Nucleus accumbens (tissue), 56 donors: ENCODE measurements around the gene ZDHHC9.

Source experiments
- DNase-seq, 56 donors: peaks; one replicate each; lab custom pipeline; 2025; lab: John Stamatoyannopoulos, UW

The ZDHHC9 gene

GRCh38 chrX:129823522-129823921 is 20.2 kb downstream of the ZDHHC9 start:
- no peak for DNase-seq

DNA sequence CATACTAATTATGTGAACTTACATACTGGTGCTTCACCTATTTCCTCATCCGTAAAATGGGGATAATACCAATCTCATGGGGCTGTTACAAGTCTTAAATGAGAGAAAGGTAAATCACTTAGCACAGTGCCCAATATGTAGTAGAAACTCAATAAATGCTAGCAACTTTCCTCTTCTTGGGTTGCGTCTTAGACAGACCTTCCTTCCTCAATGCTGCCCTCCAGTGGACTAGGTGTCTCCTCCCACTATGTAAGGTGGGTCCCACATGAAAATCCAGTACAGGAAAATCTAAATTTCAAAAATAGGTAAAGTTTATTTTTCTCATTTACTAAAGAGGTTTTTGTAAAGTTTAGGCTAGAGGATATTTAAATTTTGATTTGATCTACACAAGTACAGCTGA is 20.6 kb downstream of the ZDHHC9 start:
- peak in 3 of 56 donors; percentile 9 to 10 (median 10) for DNase-seq

DNA sequence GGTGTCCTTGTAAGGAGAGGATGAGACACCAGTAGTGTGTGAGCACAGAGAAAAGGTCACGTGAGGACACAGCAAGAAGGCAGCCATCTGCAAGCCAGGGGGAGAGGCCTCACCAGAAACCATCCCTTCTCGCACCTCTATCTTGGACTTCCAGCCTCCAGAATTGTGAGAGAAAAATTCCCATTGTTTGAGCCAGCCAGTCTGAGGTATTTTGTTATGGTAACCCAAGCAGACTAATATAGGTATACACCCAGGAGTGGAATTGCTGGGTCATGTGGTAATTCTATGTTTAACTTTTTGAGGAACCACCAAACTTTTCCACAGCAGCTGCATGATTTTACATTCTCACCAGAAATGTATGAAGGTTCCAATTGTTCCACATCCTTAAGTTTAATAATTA is 25.6 kb downstream of the ZDHHC9 start:
- no peak for DNase-seq

DNA sequence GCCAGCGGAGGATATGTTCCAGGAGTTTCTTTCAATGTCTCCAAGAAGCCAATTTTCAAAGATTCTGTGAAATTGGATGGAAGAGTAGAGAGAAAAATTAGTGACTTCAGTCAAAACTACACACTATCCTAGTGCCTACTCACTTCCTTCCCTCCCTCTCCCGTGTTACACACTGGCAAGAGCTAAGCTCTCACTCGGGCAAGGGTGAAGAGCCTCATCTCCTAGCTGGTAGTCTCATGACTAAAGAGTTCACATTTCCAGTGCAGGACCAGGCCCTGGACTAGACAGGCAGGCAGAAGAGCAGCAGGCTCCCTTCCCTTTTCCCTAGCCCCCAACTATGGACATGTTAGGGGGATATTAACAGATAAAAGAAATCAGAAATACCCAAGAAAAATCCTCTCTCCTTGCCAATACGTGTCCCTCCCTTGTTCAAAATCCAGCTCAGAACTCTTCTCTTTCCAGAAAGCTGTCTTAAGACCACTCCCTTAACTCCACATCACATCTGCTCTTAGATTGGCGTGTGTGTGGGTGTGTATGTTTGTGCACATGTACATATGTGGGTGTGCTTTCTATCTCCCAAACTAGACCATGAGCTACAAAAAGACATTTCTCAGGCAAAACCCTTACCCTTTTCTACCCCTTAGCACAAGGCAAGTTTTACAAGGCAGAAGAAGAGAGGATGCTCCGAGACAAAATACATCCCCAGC is 29.9 kb downstream of the ZDHHC9 start:
- DNase-seq = no peak

DNA sequence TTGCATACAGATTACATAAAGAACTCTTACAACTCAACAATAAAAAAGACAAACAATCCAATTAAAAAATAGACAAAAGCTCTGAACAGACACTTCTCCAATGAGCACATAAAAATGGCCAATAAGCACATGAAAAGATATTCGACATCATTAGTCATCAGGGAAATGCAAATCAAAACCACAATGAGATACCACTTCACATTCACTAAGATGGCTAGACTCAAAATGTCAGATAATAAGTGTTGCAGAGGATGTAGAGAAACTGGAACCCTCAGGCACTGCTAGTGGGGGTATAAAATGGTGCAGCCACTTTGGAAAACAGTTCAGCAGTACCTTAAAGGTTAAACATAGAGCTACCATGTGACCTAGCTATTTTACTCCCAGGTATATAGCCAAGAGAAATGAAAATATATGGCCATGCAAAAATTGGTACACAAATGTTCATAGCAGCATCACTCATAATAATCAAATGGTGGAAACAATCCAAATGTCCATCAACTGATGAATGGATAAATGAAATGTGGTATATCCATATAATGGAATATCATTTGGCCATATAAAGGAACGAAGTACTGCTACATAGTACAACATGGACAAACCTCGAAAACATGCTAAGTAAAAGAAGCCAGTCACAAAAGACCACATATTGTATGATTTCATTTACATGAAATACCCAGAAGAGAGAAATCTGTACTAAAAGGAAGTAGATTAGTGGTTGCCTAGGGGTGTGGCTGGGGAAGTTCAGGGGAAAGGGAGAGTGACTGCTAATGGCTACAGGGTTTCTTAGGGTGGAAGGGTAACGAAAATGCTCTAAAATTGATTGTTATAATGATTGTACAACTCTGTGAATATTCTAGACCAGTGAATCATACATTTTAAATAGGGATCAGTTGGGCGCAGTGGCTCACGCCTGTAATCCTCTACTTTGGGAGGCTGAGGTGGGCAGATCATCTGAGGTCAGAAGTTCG is 34.6 kb downstream of the ZDHHC9 start:
- no peak for DNase-seq

- DNase-seq = no peak
These were observed 35.4 kb downstream of the ZDHHC9 start for GRCh38 chrX:129808158-129808828.

- DNase-seq = no peak
These were observed 38.9 kb downstream of the ZDHHC9 start for GRCh38 chrX:129804806-129805205.

DNA sequence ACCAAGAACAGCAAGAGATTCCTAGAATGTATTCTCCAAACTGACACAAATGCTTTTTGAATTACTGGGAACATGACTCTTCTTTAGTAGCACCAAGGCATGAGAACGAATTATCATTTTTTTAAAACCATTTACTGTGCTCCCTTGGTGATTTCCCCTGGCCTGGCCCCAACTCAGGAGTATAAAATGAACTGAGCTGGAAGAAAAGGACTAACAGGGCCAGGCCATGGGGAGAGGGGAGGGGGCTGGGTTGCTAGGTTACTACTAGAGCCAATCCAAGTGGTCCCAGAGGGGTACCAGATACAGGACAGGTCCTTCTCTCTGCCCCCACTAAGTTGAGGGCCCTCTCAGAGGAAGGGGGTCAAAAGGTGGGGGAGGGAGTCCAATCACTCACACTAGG is 40.8 kb downstream of the ZDHHC9 start:
- DNase-seq = no peak

DNA sequence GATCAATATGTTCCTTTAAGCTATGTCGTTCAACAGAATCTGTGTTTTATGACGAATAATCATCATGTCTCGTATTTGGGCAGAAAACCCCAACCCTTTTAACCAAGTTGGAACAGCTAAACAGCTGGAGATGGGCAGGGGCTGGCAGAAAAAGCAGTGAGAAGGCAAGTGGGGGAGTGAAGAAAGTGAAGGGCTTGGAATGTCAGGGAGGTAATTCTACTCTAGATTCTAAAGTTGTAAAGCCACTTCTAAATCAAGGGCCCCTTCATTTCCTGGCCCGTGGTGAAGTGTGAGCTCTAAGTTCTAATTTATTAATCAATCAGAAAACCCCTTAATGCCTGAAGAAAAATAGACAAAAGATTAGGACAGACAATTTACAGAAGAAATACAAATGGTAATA is 43.5 kb downstream of the ZDHHC9 start:
- no peak for DNase-seq

GRCh38 chrX:129798888-129799287 is 44.8 kb downstream of the ZDHHC9 start:
- no peak for DNase-seq

- DNase-seq = no peak
These were observed 45.2 kb downstream of the ZDHHC9 start for GRCh38 chrX:129798456-129798855.

GRCh38 chrX:129797251-129797906 is 46.3 kb downstream of the ZDHHC9 start:
- no peak for DNase-seq

- no peak for DNase-seq
These were observed 48.1 kb downstream of the ZDHHC9 start for GRCh38 chrX:129795584-129795983.

DNA sequence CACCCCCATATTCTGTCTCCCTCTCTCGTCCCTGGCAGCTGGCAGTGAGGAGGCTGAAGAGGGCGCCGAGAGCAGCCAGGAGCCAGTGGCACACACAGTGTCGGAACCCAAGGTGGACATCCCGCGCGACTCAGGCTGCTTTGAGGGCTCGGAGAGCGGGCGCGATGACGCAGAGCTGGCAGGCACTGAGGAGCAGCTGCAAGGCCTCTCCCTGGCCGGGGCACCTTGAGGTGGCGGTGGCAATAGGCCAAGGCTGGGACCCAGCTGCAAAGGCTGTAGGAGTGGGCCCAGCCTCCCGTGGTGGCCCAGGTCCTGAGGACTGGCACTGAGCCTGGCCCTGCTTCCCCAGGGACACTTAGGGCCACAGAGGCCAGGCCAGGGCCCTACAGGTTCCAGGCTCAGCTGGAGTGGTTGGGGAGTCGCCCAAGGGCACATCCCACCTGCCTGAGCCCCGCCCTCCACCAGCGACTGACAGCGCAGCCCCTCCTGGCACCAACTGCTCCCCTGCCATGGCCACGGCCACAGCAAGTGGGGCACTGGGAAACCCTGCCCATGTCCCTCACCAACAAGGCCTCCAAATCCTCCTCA is 50.0 kb downstream of the ZDHHC9 start:
- peak in 2 of 56 donors; percentile 3 to 5 for DNase-seq

GRCh38 chrX:129792586-129793291 is 50.9 kb downstream of the ZDHHC9 start:
- no peak for DNase-seq

DNA sequence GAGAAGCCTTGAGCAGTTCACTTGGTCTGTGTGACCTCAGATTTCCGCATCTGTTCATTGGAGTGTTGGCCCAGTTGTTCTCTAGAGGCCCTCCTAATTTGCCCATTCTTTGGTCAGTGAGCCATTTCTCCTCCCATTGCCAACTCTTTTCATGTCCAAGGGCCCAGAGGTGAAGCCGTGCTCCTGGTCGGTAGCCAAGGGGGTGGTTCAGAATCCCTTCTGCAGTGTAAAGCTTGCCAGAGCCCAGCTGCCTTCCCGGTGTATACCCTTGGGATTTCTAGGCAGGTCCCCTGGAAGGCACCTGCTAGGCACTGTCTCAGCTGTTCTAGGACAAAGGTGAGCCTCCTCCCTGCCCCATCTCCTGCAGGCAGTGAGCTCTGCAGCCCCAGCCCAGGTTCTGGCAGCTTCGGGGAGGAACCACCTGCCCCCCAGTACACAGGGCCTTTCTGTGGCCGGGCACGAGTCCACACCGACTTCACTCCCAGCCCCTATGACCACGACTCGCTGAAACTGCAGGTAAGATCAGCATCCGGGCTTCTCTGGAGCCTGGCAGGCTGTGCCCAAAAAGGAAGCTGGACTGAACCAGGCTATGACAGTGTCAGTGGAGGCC is 51.6 kb downstream of the ZDHHC9 start:
- no peak for DNase-seq

- DNase-seq = no peak
These were observed 52.4 kb downstream of the ZDHHC9 start for GRCh38 chrX:129791336-129791735.

DNA sequence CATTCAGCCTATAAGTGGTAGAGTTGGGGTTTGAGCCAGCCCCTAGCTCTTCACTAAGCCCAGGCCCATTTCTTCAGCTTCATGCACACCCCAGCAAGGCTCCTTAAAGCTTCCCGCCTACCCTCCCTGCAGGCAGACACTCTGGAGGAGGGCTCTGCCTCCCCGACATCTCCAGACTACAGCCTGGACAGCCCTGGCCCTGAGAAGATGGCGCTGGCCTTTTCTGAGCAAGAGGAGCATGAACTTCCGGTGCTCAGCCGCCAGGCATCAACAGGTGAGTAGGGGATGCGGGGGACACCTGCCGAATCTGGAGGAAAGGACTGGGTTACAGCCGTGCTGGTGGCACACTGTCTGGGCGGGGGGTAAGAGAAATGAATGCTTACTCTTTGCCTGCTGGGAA is 52.9 kb downstream of the ZDHHC9 start:
- no peak for DNase-seq

GRCh38 chrX:129790146-129790545 is 53.5 kb downstream of the ZDHHC9 start:
- DNase-seq = no peak
